GM12873 (cell line): ENCODE results near the gene CEP63.
A peak's percentile ranks its signal among the peaks of the same experiment; 100 is the strongest.

Source experiments
- CTCF ChIP-seq: IDR thresholded peaks from 2 replicates; pipeline ENCODE4 v1.5.1; 2012; ENCODE audit warnings: low read depth, mild to moderate bottlenecking, moderate library complexity, low read length, control low read depth; ENCODE audit not compliant: insufficient read depth; ENCODE audit errors: missing control alignments

CEP63 gene

GRCh38 chr3:134447351-134447750, 38.5 kb upstream of the CEP63 start:
- TF ChIP-seq CTCF = no peak

GRCh38 chr3:134448664-134449063, 37.2 kb upstream of the CEP63 start:
- no peak for TF ChIP-seq CTCF

- peak; percentile 40 for TF ChIP-seq CTCF
These were observed 36.6 kb upstream of the CEP63 start for GRCh38 chr3:134449277-134449676.

GRCh38 chr3:134449951-134450350, 35.9 kb upstream of the CEP63 start:
- no peak for TF ChIP-seq CTCF

- peak; percentile 44 for TF ChIP-seq CTCF
These were observed 32.2 kb upstream of the CEP63 start for GRCh38 chr3:134453631-134454030.

- TF ChIP-seq CTCF = no peak
These were observed 28.3 kb upstream of the CEP63 start for GRCh38 chr3:134457376-134458074.

- TF ChIP-seq CTCF = no peak
These were observed 27.4 kb upstream of the CEP63 start for GRCh38 chr3:134458406-134458945.
